ENCODE data around the gene SAT1. TPM values are rescaled to one million over a fixed set of nuclear protein-coding genes. Genes with fewer than 3 reads are reported as not detected.

SAT1 gene
- polyA plus RNA-seq, 1 experiment: 46.1 TPM

DNA sequence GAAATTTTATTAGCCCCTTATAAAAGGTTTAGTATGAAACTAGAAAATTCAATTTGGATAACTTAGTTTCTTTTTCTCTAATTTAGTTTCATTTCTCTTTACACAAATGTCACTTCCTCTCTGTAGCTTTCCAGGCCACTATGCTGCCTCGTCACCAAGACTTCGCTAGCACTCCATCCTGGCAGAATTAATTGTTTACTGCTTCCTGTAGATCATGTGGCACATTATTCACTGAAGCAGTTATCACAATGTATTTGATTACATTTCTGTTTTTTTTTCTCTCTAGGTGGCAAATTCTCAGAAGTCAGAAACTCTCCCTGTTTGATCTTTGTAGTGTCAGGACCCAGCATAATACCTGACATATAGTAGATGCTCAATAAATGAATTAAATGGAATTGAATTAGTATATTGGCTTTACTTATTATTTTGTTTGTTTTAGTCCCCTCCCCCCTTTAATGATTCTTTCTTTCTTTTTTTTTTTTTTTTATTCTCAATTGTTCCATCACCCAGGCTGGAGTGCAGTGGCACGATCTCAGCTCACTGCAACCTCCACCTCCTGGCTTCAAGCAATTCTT lies 9.3 kb upstream of the SAT1 start:
- no peak for TF ChIP-seq CTCF (IDR thresholded peaks at IDR 0.05; ENCODE audit: insufficient read depth, low read depth, low read length)
- ChIA-PET POLR2A (no interaction called here), CTCF (no interaction called here)
- Histone ChIP-seq H3K4me3 (ENCODE audit: low read depth, low read length) (no peak overlapping the region), H3K27me3 (ENCODE audit: control insufficient read depth, insufficient read depth, low read length) (no peaks in the 10 kb centered on the region), H3K36me3 (ENCODE audit: control insufficient read depth, insufficient read depth, low read length) (no peaks in the 10 kb centered on the region)
- DNase-seq (ENCODE audit: low read depth): no peak

GRCh38 chrX:23776363-23776762 lies 6.6 kb upstream of the SAT1 start:
- H3K27me3 ChIP-seq (ENCODE audit: control insufficient read depth, insufficient read depth, low read length): no peaks in the 10 kb centered on the region
- no peak overlapping the region for H3K4me3 ChIP-seq (ENCODE audit: low read depth, low read length)
- no peak for DNase-seq (ENCODE audit: low read depth)
- ChIA-PET CTCF (no interaction called here), POLR2A (no interaction called here)
- TF ChIP-seq CTCF (IDR thresholded peaks at IDR 0.05; ENCODE audit: insufficient read depth, low read depth, low read length): no peak
- H3K36me3 ChIP-seq (ENCODE audit: control insufficient read depth, insufficient read depth, low read length): no peaks in the 10 kb centered on the region

GRCh38 chrX:23779025-23779424 lies 3.9 kb upstream of the SAT1 start:
- CTCF ChIA-PET: interaction anchor here (0.7 to 1.3 kb wide), 3 partner anchors 11 to 123 kb away, joined by 4 to 6 read pairs (median 6); no protein-coding TSS in a partner anchor
- H3K4me3 ChIP-seq (ENCODE audit: low read depth, low read length): no peak overlapping the region
- POLR2A ChIA-PET: no interaction called here
- TF ChIP-seq CTCF (IDR thresholded peaks at IDR 0.05; ENCODE audit: insufficient read depth, low read depth, low read length): peak; percentile 20; the same call in 1 of the 2 replicates
- H3K36me3 ChIP-seq (ENCODE audit: control insufficient read depth, insufficient read depth, low read length): no peaks in the 10 kb centered on the region
- H3K27me3 ChIP-seq (ENCODE audit: control insufficient read depth, insufficient read depth, low read length): no peaks in the 10 kb centered on the region
- DNase-seq (ENCODE audit: low read depth): peak; percentile 36

- no peak overlapping the region for H3K4me3 ChIP-seq (ENCODE audit: low read depth, low read length)
- DNase-seq (ENCODE audit: low read depth): no peak
- no peak for TF ChIP-seq CTCF (IDR thresholded peaks at IDR 0.05; ENCODE audit: insufficient read depth, low read depth, low read length)
- H3K27me3 ChIP-seq (ENCODE audit: control insufficient read depth, insufficient read depth, low read length): no peaks in the 10 kb centered on the region
- POLR2A ChIA-PET: interaction anchor here (0.5 to 1.1 kb wide), 4 partner anchors 28 to 119 kb away, joined by 3 to 7 read pairs (median 4); no protein-coding TSS in a partner anchor
- CTCF ChIA-PET: interaction anchor here (1.0 to 3.1 kb wide), 10 partner anchors 11 to 119 kb away, joined by 3 to 29 read pairs (median 4); no protein-coding TSS in a partner anchor
- H3K36me3 ChIP-seq (ENCODE audit: control insufficient read depth, insufficient read depth, low read length): no peaks in the 10 kb centered on the region
These were observed 518 bp upstream of the SAT1 start for GRCh38 chrX:23782455-23782854.

DNA sequence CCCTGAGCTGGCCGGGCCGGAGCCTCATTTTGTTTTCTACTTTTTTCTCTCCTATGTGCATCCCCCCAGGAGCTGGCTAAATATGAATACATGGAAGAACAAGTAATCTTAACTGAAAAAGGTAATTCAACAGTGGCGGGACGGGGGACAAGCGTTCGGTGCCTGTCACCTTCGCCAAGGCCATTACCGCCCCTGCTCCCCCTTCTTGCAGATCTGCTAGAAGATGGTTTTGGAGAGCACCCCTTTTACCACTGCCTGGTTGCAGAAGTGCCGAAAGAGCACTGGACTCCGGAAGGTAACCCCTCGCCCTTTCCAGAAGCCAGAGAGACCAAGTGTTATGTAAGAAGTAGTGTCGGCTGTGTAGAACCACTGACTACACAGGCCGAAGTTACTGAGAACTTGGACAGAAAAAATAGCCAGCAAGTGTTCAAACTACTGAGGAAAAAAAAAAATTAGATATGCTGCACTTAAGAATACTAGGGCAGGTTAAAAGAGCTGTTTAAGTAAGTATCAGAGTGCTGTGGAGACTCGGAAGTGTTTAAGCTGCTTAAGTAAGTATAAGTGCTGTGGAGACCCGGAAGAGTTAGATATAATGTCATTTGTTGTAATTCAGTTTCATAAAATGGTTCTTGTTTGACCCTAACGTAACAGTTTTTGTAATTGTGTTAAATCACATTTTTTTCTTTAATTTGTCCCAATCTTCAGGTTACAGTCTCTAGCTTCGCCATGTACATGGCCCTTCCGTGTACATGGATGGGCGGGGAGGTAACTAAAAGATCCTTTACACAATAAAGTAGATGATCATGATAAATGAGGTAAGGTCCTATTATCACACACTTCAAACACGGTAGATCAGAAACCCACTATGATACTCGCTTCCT lies 856 bp downstream of the SAT1 start:
- no peak for TF ChIP-seq CTCF (IDR thresholded peaks at IDR 0.05; ENCODE audit: insufficient read depth, low read depth, low read length)
- no peaks in the 10 kb centered on the region for H3K27me3 ChIP-seq (ENCODE audit: control insufficient read depth, insufficient read depth, low read length)
- POLR2A ChIA-PET: interaction anchor here (0.6 to 1.1 kb wide), 3 partner anchors 31 to 642 kb away, joined by 3 to 7 read pairs (median 5); no protein-coding TSS in a partner anchor

More for the DNA sequence above, 856 bp downstream of the SAT1 start:
- Histone ChIP-seq H3K4me3 (ENCODE audit: low read depth, low read length) (peak overlapping the region; percentile 76), H3K36me3 (ENCODE audit: control insufficient read depth, insufficient read depth, low read length) (no peaks in the 10 kb centered on the region)
- DNase-seq (ENCODE audit: low read depth): no peak
- CTCF ChIA-PET: interaction anchor here (0.7 to 3.1 kb wide), 13 partner anchors 9 to 123 kb away, joined by 3 to 29 read pairs (median 4); no protein-coding TSS in a partner anchor
